Measurements from ENCODE around the gene ARMH3.

ARMH3 gene

DNA sequence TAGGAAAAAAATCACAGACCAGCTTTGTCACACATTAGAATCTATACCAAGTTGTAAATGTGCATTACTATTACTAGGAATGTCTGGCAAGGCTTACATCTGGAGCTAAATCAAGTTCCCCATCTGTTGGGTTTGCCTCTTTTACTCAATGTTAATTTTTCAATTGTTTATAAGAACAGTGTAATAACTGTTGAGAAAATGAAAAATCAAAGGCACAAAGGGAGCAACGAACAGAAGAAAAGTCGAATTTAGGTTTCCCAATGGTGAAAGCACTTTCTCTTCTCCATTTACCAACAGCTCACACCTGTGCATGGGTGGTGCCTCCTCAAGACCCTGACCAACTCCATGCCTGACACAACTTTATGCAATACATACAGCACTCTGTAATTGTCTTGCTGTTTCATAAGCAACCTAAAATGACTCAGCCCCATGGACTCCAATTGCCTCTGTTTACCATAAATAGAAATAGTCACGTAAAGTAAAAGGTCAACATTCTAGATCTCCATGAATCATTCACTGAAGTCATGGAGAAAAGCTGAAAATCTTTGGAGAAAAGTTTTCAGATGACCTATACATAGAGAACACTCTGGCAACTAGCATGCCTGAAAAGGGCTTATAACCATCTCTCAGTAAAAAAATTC is 116.8 kb downstream of the ARMH3 start:
- no peak for DNase-seq (ENCODE audit: low read depth in 2 of 2)

DNA sequence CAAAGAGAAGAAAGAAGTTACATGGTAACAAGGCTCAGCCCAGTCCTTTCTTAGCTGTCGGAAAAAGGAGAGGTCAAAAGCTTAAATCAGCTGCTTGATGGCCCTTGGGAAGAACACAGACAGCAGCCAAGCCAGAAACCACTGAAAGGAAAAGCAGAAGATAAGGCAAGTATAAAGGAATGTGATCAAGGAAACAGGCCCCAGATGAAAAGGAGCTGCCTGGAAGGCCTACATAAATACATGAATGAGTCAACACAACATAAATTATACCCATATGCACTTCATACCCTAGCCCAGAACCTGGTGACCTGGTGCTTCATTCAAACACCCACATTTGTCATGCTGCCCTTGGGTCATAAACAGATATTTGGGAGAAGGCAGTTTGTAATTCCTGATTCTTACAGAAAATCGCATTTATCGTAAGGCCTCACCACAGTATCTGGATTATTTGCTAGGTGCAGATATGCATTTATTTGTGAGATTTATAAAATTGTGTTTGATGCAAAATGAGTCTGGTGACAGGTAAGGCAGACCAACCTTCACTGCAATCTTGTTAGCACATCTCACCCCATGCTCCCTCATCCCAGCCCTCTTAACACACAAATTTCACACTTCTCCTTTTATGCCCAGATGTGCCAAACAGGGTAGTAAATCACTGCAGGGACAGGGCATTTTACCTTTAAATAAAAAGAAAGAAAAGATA is 117.5 kb downstream of the ARMH3 start:
- no peak for DNase-seq (ENCODE audit: low read depth in 2 of 2)

DNA sequence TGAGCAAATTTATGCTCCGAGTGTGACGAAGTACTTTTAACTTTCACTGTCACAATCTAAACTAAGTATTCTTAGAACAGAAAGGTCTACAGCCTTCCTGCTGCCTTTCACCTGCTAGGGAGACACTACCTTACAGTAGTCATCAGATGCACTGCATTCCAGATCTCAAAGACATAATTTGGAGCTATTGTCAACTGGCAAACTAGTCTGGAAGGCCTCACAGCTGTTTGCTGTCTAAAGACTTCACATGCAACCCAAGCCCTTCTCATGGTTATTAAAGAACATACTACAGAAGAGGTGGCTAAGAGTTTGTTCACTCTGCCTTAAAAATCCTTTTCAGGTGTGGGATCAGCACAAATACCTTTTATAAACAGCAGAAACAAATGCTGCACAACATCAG is 120.5 kb downstream of the ARMH3 start:
- no peak for DNase-seq (ENCODE audit: low read depth in 2 of 2)

DNA sequence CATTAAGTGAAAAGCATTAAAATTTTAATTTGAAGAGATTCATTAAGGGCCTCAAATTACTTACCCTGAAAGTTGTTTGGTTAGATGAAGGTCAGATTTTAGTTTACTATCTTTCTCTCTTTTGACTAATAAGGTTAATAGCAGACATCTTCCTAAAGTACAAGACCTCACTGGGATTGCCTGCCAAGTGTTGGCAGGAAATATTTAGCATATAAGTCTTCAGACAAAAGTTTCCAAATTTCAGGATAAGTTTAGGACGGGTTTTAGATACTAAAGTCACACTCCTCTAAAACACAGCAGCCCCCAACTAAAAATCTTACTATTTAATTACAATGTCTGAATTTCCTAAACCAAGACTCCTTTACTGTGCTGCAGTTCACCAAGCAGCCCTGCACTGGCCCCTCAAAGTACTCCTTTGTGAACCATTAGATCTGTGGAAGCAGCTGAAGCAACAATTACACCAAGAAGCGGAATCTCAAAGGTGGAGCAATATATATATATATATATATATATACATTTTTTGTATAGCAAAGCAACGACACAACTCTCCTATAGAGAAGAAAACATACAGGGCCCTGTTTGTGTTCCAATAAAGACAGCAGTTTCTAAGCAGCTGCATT is 121.2 kb downstream of the ARMH3 start:
- no peak for DNase-seq (ENCODE audit: low read depth in 2 of 2)

DNA sequence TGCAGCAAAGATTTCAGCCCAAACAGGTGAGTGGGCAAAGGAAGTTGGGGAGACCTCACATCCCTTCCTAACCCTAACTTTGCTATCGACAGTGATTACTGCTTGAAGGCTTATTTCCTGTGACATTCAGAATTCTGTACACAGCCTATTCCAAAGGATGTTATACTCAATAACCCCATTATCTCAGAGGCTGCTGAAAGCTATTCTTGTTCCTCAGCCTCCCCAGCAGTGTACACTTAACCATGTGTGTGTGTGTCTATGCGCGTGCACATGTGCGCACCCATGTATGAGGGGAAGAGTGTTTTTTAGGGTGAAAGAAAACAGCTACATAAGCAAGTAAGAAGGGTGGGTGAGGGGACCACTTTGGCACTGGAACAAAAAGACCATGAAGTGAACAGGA is 122.0 kb downstream of the ARMH3 start:
- DNase-seq (ENCODE audit: low read depth in 2 of 2) = no peak

DNA sequence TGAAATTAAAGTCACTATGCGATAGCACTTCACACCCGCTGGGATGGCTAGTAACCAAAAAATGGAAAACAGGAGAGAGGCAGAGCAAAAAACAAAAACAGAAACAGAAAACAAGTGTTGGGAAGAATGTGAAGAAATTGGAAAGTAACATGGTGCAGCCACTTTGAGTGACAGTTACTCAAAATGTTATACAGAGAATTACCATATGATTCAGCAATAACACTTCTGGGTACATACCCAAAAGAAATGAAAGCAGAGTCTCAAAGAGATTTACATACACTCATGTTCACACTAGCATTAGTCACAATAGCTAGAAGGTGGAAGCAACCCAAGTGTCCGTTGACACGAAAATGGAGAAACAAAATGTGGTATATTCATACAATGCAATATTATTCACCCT is 123.8 kb downstream of the ARMH3 start:
- DNase-seq (ENCODE audit: low read depth in 2 of 2) = no peak

DNA sequence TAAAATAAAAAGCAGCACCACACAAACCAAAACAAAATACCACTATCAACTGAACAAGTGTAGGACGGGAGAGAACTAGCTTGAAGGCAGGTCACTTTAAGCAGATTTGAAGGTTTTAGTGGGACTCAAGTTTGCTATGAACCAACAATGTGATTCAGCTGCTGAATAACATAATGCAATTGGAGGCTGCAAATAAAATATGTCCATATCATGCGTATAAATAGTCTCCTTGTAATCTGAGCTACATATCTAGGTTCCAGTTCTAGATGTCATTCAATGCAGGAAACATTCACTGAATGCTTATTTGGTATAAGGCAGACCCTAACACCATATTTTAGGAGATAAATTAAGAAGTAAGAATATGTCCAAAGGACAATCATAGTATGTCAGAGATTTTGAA is 130.9 kb downstream of the ARMH3 start:
- DNase-seq (ENCODE audit: low read depth in 2 of 2) = no peak

DNA sequence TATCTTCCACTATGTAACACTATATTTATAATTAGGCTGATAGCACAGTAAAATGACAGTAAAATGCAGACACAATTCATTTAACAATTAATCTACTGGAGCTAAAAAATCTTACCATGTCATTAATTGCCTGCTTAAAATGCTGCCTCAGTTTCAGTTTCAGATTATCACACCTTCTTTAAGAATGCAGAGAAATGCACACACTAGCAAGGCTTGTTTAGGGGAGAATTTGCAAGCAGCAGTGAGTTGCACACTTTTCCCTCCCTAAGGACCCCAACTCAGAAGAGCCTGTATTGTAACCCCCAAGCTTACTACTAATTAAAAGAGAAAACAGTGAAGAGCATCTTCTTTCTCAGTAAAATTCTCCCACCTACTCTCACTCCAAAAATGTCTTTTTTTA is 132.7 kb downstream of the ARMH3 start:
- DNase-seq (ENCODE audit: low read depth in 2 of 2) = no peak

DNA sequence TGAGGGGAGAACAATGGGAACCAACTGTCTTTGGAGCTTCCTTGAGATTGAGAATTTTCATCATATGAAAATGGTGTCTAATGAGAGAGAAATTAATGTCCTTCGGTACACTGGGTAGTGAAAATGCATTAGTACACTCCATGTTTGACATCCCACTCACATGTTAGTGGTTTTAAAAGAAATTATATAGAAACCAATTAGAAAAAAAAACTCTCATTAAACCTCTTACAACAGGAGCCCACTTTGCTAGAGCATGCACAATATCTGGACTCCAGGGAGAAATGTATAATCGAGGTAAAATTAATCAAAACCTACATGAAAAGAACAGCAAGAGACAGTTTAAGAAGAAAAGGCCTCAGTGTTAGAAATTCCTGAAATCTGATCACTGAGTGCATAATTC is 133.1 kb downstream of the ARMH3 start:
- no peak for DNase-seq (ENCODE audit: low read depth in 2 of 2)

DNA sequence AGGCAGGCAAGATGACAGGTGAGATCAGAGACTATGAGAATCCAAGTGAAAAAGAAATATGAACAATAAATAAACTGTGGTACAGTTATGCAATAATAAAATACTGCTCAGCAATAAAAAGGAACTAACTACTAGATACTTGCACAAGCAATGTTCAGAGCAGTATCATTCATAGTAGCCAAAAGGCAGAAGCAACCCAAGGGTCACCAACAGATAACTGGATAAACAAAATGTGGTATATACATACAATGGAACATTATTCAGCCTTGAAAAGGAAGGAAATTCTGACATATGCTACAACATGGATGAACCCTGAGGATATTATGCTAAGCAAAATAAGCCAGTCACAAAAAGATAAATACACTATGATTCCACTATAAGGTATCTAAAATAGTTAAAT is 135.4 kb downstream of the ARMH3 start:
- DNase-seq (ENCODE audit: low read depth in 2 of 2) = no peak

DNA sequence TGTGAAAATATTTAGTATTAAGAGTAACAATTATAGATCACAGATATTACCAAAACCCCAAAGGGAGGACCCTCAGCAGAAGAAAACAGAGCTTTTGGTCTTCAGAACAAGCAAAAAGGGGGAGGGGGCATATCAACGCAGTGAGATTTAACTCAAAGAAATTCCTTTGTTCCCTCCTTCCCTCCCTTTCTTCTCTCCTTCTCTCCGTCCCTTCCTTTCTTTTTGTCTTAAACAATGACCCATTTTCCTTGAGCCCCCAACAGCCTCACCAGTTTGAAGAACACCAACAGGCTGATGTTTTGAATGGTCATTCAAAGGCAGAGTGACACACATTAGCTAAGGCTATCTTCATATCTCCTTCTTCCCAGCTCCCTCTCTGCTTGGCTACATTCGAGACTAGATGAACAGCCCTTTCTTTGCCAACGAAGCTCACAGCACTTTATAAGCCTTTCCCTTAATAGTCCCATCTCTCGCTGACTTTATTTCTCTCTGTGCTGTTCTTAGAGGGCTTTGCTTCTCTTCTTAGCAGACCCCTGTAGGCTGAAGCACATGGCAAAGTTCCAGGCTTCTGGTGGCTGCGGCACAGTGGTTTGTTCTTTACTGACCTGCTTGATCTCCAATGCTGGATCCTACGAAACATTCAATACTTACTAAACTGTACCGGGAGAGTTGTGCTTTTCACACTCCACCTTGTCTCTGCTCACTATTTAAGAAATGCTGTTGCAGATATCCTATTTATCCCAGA is 136.8 kb downstream of the ARMH3 start:
- DNase-seq (ENCODE audit: low read depth in 2 of 2) = no peak

DNA sequence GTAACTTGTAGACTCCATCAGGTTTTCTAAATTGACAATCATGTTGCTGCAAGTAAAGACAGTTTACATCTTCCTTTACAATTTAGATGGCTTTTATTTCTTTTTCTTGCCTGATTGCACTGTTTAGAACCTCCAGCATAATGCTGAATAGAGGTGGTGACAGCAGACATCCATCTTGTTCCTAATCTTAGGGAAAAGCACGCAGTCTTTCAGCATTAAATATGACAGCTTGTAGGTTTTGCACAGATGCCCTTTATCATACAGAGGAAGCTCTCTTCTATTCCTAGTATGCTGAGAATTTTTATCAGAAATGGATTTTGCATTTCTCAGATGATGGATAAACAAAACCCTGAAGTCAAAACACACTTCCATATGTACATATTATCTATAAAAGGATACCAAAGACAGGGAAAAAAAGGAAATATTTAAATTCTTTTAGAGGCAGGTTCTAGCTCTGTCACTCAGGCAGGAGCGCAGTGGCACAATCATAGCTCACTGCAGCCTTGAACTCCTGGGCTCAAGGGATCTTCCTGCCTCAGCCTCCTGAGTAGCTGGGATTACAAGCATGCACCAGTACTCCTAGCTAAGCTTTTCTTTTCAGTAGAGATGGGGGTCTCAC is 143.3 kb downstream of the ARMH3 start:
- DNase-seq (ENCODE audit: low read depth in 2 of 2) = no peak

DNA sequence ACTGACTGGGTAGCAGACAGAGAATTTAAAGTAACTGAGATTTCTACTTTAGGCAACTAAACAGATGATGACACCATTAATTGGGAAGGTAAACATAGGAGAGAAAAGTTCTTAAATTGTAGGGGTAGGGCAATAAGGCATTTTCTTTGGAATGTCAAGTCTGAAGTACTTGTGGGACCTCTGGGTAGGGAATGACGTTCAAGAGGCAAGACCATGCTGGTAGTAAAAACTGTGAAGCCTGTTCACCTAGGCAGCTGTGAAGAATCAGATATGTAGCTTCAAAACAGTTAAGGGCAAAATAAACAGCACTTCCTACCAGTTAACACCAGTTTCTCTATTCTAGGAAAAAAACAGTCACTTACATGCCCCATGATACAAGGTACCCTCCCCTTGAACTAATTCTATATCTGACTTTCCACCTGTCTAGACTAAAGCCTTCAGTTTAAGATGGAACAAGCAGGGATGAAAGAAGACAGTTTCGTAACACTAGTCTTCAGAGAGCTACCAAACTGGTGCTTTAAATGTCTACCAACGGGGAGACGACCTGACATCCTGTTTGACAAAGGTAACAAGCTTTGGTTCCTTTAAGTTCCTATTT is 149.3 kb downstream of the ARMH3 start:
- no peak for DNase-seq (ENCODE audit: low read depth in 2 of 2)

DNA sequence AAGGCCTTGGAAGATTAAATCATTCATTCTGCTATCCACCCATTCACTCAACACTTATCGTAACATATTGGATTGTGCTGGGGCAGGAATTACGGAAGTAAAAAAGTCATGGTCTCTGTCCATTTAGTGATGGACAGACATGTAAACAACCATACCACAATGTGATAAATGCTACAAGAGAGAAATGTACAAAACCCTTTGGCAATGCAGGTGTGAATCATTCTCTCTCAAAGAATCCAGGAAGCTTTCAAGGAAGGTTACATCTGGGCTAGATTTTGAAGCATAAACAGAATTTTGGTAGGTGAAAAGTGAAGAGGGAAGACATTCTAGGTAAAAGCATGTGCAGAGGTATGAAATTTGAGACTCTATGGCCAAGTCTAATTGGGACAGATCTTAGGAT is 150.7 kb downstream of the ARMH3 start:
- DNase-seq (ENCODE audit: low read depth in 2 of 2) = no peak

DNA sequence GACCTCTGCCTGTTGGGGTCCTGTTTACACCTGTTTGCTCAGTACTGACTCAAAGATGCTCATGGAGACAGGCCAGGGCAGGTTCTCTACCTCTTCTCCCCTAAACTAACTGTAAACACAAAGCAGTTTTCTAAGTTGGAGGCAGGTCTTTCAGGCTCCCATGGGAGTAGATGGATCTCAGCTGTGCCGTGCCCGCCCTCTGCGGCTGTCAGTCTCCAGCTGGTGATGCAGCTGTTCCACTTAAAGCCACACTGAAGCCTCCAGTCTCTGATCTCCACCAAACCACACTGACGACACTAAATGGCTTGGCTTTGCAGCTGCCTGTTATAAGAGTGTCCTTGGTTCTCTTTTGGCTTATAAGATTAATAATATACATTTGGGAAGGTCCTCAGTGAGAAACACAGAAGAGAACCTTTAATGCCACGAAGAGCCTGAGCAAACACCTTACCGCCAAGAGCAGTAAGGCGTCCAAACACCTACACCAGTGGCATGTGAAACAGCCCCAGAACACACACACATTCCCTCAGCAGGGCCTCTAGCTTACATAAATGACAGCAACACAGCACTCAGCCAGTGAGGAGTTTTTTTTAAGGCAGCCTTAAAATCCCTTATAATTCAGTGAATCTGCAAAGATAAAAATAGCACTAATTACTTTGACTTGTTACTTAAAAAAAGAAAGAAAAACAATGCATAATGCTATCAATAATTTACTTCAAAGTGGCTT is 152.0 kb downstream of the ARMH3 start:
- DNase-seq (ENCODE audit: low read depth in 2 of 2) = peak in 1 of 2 donors; percentile 6

DNA sequence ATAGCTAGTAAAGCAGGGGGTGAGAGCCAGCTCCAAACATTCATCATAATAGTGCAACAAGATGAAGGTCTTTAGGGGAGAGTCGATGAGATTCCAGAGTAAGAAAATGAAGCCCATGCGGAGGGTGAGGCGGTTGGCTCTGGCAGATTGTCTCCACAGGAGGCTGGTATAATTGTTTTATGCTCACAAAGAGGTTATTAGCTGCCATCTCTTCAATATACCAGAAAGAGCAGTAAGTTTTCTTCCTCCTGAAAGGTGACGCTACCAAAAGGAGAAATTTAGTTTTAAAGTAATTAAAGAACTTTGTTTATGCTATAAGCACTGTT is 153.2 kb downstream of the ARMH3 start:
- DNase-seq (ENCODE audit: low read depth in 2 of 2) = no peak

DNA sequence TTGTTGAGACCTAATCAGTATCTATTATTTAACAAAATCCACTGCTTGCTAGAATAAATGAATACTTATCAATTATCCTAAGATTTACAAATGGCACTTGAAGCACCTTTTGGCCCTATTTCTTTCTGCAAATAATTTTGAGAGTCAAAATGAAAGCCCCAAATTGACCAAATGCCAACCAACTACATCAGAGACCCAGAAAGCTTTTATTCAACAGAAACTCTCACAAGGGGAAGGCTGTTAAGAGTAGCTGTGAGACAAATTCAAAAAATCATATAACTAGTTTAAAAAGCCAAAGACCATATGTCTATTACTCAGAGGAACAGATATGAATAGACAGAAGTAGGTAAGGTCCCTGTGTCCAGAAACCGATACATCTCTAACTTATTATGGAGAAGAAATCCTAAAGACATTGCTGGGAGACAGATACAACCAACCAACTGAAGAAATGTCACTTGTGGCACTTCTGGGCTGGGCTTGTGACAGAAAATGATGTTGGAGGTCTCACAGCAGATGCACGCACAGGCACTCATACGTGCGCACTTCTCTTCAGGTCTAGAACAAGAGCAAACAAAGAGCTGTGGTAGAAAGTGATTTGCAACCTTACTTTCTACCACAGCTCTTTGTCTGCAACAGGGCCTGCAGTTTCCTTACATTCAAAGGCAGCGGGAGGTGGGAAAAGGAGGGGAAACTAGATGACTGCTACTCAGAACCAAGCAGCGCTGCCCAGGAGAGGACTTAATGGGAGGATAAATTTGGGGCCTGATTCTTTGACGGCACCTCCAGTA is 153.7 kb downstream of the ARMH3 start:
- DNase-seq (ENCODE audit: low read depth in 2 of 2) = no peak

DNA sequence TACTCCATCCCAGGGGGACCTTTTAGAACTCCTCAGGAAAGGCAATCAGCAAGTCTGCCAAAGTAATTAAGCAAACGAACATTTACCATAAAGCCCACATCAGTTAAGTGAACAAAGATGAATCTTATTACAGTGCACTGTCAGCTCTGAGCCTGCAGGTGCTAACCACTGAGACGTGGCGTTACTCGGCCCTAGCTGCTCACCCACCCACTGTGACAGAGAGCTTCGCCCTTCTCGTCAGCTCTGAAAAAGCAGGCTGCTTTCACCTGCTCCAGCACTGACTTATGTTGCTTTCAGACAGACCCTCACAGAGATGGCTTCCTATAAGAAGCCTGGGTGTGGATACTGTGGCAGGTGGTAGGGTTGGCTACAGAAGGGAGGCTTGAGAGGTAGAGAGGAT is 154.6 kb downstream of the ARMH3 start:
- DNase-seq (ENCODE audit: low read depth in 2 of 2) = no peak

DNA sequence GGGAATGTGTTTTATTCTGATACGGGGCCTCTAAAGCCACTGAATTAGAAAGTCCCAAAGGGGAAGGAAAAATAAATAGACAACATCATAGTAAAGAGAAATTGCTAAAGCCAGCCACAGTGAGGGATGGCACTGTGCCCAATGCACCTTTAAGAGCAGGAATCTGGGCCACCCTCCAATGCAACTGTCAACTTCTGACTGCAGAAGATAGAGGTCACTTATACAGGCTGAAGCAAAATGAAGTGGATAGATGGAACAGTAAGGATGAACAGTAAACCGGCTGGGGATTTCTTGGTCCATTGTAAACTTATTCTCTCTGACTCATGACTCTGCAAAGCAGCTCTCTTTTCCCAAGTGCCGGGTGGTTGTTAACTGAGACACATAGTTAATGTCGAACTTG is 158.3 kb downstream of the ARMH3 start:
- no peak for DNase-seq (ENCODE audit: low read depth in 2 of 2)

DNA sequence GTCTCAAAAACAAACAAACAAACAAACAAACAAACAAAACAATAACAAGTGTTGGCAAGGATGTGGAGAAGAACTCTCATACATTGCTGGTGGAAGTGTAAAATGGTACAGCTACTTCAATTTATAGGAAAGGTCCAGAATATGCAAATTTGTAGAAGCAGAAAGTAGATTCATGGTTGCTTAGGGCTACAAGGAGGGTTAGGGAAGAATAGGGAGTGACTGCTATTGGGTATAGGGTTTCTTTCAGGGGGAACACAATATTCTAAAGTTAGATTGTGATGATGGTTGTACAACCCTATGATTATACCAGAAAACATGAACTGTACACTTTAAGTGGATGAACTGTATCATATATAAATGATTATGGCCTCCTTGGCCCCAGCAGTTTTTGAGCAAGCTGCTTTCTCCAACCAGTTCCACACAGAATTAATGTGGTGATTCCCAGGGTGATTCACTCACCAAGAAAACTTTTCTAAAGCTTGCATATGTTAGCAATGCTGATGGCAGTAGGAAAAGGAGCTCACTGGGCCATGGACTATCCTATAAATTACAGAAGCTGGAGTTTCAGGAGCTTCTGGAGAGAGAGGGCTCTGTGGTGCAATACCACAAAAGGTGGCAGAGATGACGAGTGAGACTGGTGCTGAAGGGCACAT is 159.6 kb downstream of the ARMH3 start:
- no peak for DNase-seq (ENCODE audit: low read depth in 2 of 2)

Measured in stimulated activated CD8-positive, alpha-beta memory T cell treated with anti-CD3 and anti-CD28 coated beads, Interleukin-2, amount 100 ng/mL, for 48 hours (primary cell).